Measurements from ENCODE around the gene GJD3.

The GJD3 gene

GRCh38 chr17:40338058-40338457 is 26.5 kb downstream of the GJD3 start:
- no peak for DNase-seq

GRCh38 chr17:40337351-40337750 is 27.2 kb downstream of the GJD3 start:
- DNase-seq: no peak

GRCh38 chr17:40335620-40336019 is 28.9 kb downstream of the GJD3 start:
- DNase-seq: no peak

GRCh38 chr17:40333781-40334448 is 30.6 kb downstream of the GJD3 start:
- no peak for DNase-seq

- no peak for DNase-seq
These were observed 32.5 kb downstream of the GJD3 start for GRCh38 chr17:40331743-40332641.

- no peak for DNase-seq
These were observed 33.6 kb downstream of the GJD3 start for GRCh38 chr17:40330850-40331470.

GRCh38 chr17:40329839-40330794 is 34.4 kb downstream of the GJD3 start:
- DNase-seq: no peak

GRCh38 chr17:40328386-40328766 is 36.2 kb downstream of the GJD3 start:
- no peak for DNase-seq

- no peak for DNase-seq
These were observed 36.7 kb downstream of the GJD3 start for GRCh38 chr17:40327735-40328385.

- DNase-seq: no peak
These were observed 37.2 kb downstream of the GJD3 start for GRCh38 chr17:40327244-40327729.

GRCh38 chr17:40326832-40327199 is 37.7 kb downstream of the GJD3 start:
- no peak for DNase-seq

- DNase-seq: no peak
These were observed 38.3 kb downstream of the GJD3 start for GRCh38 chr17:40326014-40326831.

GRCh38 chr17:40325156-40326013 is 39.2 kb downstream of the GJD3 start:
- no peak for DNase-seq

GRCh38 chr17:40323391-40324381 is 40.9 kb downstream of the GJD3 start:
- no peak for DNase-seq

- no peak for DNase-seq
These were observed 41.9 kb downstream of the GJD3 start for GRCh38 chr17:40322358-40323315.

- peak; percentile 49 for DNase-seq
These were observed 42.6 kb downstream of the GJD3 start for GRCh38 chr17:40321961-40322357.

GRCh38 chr17:40321524-40321929 is 43.0 kb downstream of the GJD3 start:
- no peak for DNase-seq

Data from DMS 273 treated with DMSO at 0.1 percent for 48 hours (cell line).